Liver (tissue), 3 donors: ENCODE measurements around the gene RACGAP1.

Experiments
- CTCF ChIP-seq: fragments of 150-350 bp; IDR thresholded peaks from 2 replicates; pipeline ENCODE4 v1.5.1; 2017; ENCODE audit warnings: improper control_type of control experiment, low read depth, low read length; ENCODE audit not compliant: missing input control
- FOXA1 ChIP-seq: IDR thresholded peaks from 2 replicates; pipeline ENCODE4 v1.6.1; 2016; ENCODE audit warnings: antibody characterized with exemption
- GABPA ChIP-seq, 2 donors: IDR thresholded peaks in 1 of 2; conservative IDR thresholded peaks in 1 of 2; 2 replicates each; pipeline ENCODE4 v1.6.1; 2016; ENCODE audit warnings: antibody characterized with exemption in 2 of 2, mild to moderate bottlenecking in 1 of 2, moderate library complexity in 1 of 2
- MAX ChIP-seq: IDR thresholded peaks from 2 replicates; pipeline ENCODE4 v1.6.1; 2016; ENCODE audit warnings: antibody characterized with exemption
- RAD21 ChIP-seq, 2 donors: IDR thresholded peaks; 2 replicates each; pipeline ENCODE4 v1.6.1; 2016; ENCODE audit warnings: antibody characterized with exemption in 2 of 2, mild to moderate bottlenecking in 2 of 2
- REST ChIP-seq: IDR thresholded peaks from 2 replicates; pipeline ENCODE4 v1.6.1; 2016; ENCODE audit warnings: antibody characterized with exemption, mild to moderate bottlenecking
- SP1 ChIP-seq: IDR thresholded peaks from 2 replicates; pipeline ENCODE4 v1.6.1; 2018; ENCODE audit warnings: antibody characterized with exemption, mild to moderate bottlenecking
- YY1 ChIP-seq: IDR thresholded peaks from 2 replicates; pipeline ENCODE4 v1.6.1; 2016; ENCODE audit warnings: antibody characterized with exemption, mild to moderate bottlenecking
- ZBTB33 ChIP-seq: IDR thresholded peaks from 2 replicates; pipeline ENCODE4 v1.6.1; 2016; ENCODE audit warnings: antibody characterized with exemption
- donor health status: healthy.
- donor health status: healthy.

GRCh38 chr12:49978125-49978524 lies 47.2 kb downstream of the RACGAP1 start:
- TF ChIP-seq CTCF (no peak), YY1 (no peak), REST (no peak), MAX (no peak), GABPA (IDR thresholded peaks at IDR 0.05 in 1 of 2, conservative IDR thresholded peaks at IDR 0.05 in 1 of 2) (no peak), SP1 (no peak), FOXA1 (no peak), RAD21 (IDR thresholded peaks at IDR 0.05) (no peak), ZBTB33 (no peak)
